Osteoblast (primary cell): Measurements from ENCODE around the gene MATN4. TPM values are rescaled to one million over a fixed set of nuclear protein-coding genes. Genes with fewer than 3 reads are reported as not detected.

Source experiments
- DNase-seq: peaks from one replicate; pipeline ENCODE4 v3.0.0; 2011; ENCODE audit warnings: low spot score, mixed read lengths; ENCODE audit not compliant: insufficient read length; ENCODE audit errors: missing footprints
- H2AFZ ChIP-seq: 2 replicates; pipeline ENCODE4 v1.6.0; 2011; ENCODE audit warnings: mild to moderate bottlenecking, low read length
- H3K27ac ChIP-seq: 2 replicates; pipeline ENCODE4 v1.5.1; 2011; ENCODE audit warnings: mild to moderate bottlenecking, low read depth, low read length, moderate library complexity
- H3K27me3 ChIP-seq: 2 replicates; pipeline ENCODE4 v1.6.0; 2012; ENCODE audit warnings: mild to moderate bottlenecking, control low read depth, inconsistent platforms, low read length, moderate library complexity; ENCODE audit not compliant: insufficient read depth
- H3K36me3 ChIP-seq: 2 replicates; pipeline ENCODE4 v1.5.1; 2011; ENCODE audit warnings: mild to moderate bottlenecking, low read length, control low read depth, moderate library complexity; ENCODE audit not compliant: insufficient read depth
- H3K4me1 ChIP-seq: 2 replicates; pipeline ENCODE4 v1.5.1; 2011; ENCODE audit warnings: mild to moderate bottlenecking, low read length, control low read depth, moderate library complexity; ENCODE audit not compliant: insufficient read depth
- H3K4me2 ChIP-seq: 2 replicates; pipeline ENCODE4 v1.6.0; 2011; ENCODE audit warnings: mild to moderate bottlenecking, low read length; ENCODE audit not compliant: insufficient read depth
- H3K4me3 ChIP-seq: fragments of 200-600 bp; sonication (generic); 3 replicates; pipeline ENCODE4 v1.5.1; 2012; ENCODE audit warnings: mild to moderate bottlenecking, low read length, inconsistent platforms; ENCODE audit not compliant: insufficient read depth
- H3K79me2 ChIP-seq: 2 replicates; pipeline ENCODE4 v1.6.0; 2012; ENCODE audit warnings: mild to moderate bottlenecking, low read length, control low read depth, inconsistent platforms; ENCODE audit not compliant: insufficient read depth
- H3K9me3 ChIP-seq: 2 replicates; pipeline ENCODE4 v1.5.1; 2011; ENCODE audit warnings: low read depth, low read length, control low read depth
- H4K20me1 ChIP-seq: 2 replicates; pipeline ENCODE4 v1.6.0; 2012; ENCODE audit warnings: mild to moderate bottlenecking, low read length, control low read depth; ENCODE audit not compliant: insufficient read depth
- total RNA-seq: library from RNA; depleted of rRNA; stranded (reverse); fragments of >200 nt; gene quantifications from 2 replicates; pipeline ENCODE4 v1.2.3, GENCODE V29; 2012
- TF ChIP-seq, protein P1 (sequence below): IDR thresholded peaks from 2 replicates; pipeline ENCODE4 v1.5.1; 2011; ENCODE audit warnings: mild to moderate bottlenecking, low read depth, low read length, moderate library complexity; ENCODE audit errors: extremely low read depth

MATN4 gene
- total RNA-seq, 1 donor, result under 0.01 TPM

DNA sequence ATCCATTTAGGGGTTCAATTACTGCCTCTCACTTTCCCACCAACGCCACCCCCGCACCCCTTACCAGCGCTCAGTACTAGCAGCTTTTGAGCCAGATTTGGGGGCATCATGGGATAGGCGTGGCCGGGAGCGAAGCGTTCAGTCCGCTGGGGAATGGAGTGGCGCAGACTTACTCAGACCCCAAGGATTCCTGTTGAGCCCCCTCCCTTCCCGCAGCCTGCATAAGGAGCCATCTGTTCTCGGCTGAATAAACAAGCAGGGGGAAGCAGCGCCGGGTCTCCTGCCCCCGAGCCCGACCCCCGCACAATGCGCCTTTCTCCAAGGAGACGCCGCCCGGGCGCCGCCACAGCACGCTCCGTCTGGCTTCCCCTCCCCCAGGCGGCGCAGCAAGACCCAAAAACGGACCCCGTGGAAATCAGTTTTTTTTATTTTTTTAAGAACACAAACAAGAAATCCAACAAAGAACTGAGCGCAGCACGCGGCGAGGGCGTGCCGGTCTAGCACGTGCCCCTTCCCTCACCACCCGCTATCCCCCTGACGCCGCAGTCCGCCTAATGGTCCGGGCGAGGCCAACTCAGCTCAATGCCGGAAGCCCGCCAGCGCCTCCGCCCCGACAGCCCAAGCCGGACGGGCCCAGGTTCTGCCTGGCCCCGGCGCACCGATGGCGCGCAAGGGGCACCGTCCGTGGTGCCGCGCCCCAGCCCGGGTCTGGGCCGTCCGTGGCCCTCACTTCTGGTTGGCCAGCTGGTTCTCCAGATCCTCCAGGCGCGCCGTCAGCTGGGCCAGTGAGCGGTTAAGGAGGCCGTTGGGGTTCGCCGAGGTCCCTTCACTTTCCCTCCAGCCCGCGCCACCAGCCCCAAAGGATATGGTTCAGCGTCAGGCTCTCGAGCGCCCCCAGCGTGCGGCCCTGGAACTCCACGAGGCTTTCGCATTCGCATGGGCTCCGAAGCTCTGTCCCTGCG, 14.8 kb downstream of the MATN4 start:
- H3K4me1 ChIP-seq, result peaks cover 7% of the 10 kb centered on the region
- DNase-seq, result peak; percentile 98
- H3K4me3 ChIP-seq, result peak overlapping the region; percentile 75
- no peaks in the 10 kb centered on the region for H4K20me1 ChIP-seq
- no peaks in the 10 kb centered on the region for H3K9me3 ChIP-seq
- no peaks in the 10 kb centered on the region for H3K79me2 ChIP-seq
- no peaks in the 10 kb centered on the region for H3K36me3 ChIP-seq
- H3K27me3 ChIP-seq, result peaks cover 16% of the 10 kb centered on the region
- H2AFZ ChIP-seq, result peak overlapping the region; percentile 85
- peak overlapping the region; percentile 84 for H3K4me2 ChIP-seq
- TF ChIP-seq, protein P1, sequence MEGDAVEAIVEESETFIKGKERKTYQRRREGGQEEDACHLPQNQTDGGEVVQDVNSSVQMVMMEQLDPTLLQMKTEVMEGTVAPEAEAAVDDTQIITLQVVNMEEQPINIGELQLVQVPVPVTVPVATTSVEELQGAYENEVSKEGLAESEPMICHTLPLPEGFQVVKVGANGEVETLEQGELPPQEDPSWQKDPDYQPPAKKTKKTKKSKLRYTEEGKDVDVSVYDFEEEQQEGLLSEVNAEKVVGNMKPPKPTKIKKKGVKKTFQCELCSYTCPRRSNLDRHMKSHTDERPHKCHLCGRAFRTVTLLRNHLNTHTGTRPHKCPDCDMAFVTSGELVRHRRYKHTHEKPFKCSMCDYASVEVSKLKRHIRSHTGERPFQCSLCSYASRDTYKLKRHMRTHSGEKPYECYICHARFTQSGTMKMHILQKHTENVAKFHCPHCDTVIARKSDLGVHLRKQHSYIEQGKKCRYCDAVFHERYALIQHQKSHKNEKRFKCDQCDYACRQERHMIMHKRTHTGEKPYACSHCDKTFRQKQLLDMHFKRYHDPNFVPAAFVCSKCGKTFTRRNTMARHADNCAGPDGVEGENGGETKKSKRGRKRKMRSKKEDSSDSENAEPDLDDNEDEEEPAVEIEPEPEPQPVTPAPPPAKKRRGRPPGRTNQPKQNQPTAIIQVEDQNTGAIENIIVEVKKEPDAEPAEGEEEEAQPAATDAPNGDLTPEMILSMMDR, result peak; percentile 84
- H3K27ac ChIP-seq, result no peak overlapping the region

DNA sequence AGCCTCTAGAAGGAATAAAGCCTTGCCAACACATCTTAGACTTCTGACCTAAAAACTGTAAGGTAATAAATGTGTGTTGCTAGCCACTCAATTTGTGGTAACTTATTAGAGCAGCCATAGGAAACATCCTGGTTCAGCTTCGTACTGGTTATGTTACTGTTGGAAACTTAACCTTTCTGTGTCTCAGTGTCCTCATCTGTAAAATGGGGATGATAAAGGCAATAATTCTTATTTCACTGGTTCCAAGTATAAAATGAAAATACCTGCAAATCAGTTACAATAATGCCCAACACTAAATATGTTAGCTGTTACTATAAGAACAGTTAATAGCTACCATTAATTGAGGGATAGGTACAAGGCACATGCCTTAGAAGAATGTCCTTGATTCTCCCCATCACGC, 15.8 kb downstream of the MATN4 start:
- Histone ChIP-seq H3K4me2 (no peak overlapping the region), H3K4me3 (no peak overlapping the region)

DNA sequence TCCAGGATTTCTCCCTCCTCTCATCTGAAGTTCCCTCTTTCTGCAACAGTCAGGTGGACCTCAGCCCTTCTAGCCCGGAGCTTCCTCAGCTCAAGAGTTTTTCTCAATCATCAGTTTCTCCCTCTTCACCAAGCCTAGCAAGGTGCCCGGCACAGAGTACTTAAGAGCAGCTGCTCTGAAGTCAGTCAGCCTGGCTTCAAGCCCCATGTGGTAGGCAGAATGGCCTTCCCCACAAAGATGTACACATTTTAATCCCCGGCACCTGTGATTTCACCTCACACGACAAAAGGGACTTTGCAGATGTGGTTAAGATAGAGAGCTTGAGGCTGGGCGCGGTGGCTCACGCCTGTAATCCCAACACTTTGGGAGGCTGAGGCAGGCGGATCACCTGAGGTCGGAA, 16.6 kb downstream of the MATN4 start:
- peak; percentile 45 for DNase-seq
- no peaks in the 10 kb centered on the region for H3K36me3 ChIP-seq
- TF ChIP-seq, protein P1, result no peak

More for the DNA sequence above, 15.8 kb downstream of the MATN4 start:
- TF ChIP-seq, protein P1, result no peak
- peak; percentile 62 for DNase-seq
- Histone ChIP-seq H3K27ac (no peak overlapping the region), H4K20me1 (no peaks in the 10 kb centered on the region), H3K4me1 (peaks cover 7% of the 10 kb centered on the region), H3K27me3 (peaks cover 11% of the 10 kb centered on the region), H3K9me3 (no peaks in the 10 kb centered on the region), H3K79me2 (no peaks in the 10 kb centered on the region), H2AFZ (no peak overlapping the region), H3K36me3 (no peaks in the 10 kb centered on the region)

DNA sequence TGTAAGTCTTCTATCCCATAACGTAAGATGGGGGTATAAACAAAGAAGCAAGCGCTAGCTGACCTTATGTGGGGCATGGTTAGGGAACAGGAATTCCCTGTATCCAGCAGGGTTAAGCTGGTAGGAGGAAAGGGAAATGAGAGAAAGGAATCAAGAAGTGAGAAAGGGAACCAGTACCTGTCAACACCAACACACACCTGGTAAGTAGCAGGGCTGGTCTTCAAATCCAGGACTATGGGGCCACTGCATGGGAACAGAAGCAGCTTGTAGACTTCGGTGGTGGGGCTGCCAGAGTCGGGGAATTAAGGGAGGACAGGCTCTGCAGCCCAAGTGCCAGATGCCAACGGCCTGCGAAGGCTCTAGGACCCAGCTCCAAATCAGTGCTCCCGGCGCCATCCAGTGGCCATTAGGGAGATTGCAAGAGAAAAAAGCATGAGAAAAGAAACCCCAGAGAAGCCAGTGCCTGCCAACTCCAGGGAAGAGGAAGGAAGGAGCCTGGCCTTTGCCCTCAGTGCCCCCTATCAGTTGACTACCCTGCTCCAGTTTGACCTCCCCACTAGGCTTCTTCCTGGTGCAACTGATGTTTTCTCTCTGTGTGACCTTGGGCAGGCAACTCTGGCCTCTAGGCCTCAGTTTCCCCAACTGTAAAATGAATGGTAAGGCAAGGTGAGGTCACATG, 17.3 kb downstream of the MATN4 start:
- no peaks in the 10 kb centered on the region for H3K9me3 ChIP-seq
- H3K36me3 ChIP-seq, result no peaks in the 10 kb centered on the region
- no peak overlapping the region for H3K4me2 ChIP-seq
- H3K79me2 ChIP-seq, result no peaks in the 10 kb centered on the region
- peaks cover 7% of the 10 kb centered on the region for H3K4me1 ChIP-seq
- peaks cover 11% of the 10 kb centered on the region for H3K27me3 ChIP-seq
- no peak overlapping the region for H2AFZ ChIP-seq
- H3K4me3 ChIP-seq, result no peak overlapping the region
- H3K27ac ChIP-seq, result no peak overlapping the region
- peak; percentile 96 for DNase-seq
- TF ChIP-seq, protein P1, result peak; percentile 91
- no peaks in the 10 kb centered on the region for H4K20me1 ChIP-seq

More for the DNA sequence above, 16.6 kb downstream of the MATN4 start:
- Histone ChIP-seq H2AFZ (no peak overlapping the region), H3K27ac (no peak overlapping the region), H3K9me3 (no peaks in the 10 kb centered on the region), H3K27me3 (peaks cover 11% of the 10 kb centered on the region), H3K4me3 (no peak overlapping the region), H3K4me1 (peaks cover 7% of the 10 kb centered on the region), H3K79me2 (no peaks in the 10 kb centered on the region), H4K20me1 (no peaks in the 10 kb centered on the region), H3K4me2 (no peak overlapping the region)
